ENCODE results near the gene OTOP2.

OTOP2 gene

DNA sequence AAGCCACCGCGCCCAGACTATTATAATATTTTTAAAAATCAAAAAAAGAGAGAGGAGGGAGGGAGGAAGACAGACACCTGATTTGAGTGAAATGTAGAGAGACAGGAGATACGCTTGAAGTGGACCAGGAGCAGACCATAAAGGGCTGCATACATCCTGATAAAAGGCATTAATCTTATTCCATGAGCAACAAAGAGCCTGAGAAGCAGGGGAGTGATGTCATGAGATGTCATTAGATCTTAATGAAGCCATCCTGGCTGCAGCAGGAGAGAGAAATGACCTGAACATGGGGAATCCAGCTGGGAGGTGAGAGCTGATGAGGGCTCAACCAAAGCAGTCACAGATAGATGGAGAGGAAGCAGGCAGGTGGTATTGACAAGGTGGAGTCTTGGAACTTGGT lies 53.7 kb downstream of the OTOP2 start:
- no peak for DNase-seq

DNA sequence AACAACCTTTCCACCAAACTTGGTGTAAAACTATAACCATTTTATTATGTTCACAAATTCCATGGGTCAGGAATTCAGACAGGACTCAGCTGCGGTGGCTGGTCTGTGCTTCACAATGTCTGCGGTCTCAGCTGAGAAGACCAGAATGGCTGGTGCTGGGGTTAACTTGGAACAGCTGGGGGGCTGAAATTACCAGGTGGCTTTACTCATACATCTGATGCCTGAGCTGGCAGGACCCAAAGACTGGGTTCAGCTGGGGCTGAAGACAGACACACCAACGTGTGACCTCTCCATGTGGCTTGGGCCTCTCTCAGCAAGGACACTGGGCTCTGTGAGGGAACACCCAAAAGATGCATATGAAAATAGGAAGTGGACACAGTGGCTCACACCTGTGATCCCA lies 54.2 kb downstream of the OTOP2 start:
- DNase-seq, result no peak

DNA sequence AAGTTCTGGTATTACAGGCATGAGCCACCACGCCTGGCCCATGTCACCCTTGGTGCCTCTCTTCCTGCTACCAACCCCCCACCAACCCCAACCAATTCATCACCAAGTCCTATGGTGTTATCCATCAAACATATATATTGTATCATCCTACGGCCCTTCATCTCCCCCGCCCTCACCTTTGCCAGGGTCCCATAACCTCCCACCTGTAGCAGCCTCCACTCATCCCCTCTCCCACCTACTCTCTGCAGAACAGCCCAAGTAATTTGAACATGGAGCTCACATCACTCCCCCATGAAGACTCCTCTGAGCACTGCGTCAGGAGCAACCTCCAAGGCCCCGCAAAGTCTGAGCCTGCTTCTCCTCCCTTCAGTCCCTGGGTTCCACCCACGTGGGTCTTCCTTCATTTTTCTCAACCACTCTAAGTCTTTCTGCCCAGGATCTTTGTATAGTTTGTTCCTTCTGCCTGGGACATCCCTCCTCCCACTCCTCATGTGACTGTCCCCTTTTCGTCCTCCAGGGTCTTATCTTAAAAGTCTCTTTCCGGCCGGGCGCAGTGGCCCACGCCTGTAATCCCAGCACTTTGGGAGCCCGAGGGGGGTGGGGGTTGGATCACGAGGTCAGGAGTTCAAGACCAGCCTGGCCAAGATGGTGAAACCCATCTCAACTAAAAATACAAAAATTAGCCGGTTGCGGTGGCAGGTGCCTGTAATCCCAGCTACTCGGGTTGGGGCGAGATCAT lies 55.5 kb downstream of the OTOP2 start:
- DNase-seq, result no peak

DNA sequence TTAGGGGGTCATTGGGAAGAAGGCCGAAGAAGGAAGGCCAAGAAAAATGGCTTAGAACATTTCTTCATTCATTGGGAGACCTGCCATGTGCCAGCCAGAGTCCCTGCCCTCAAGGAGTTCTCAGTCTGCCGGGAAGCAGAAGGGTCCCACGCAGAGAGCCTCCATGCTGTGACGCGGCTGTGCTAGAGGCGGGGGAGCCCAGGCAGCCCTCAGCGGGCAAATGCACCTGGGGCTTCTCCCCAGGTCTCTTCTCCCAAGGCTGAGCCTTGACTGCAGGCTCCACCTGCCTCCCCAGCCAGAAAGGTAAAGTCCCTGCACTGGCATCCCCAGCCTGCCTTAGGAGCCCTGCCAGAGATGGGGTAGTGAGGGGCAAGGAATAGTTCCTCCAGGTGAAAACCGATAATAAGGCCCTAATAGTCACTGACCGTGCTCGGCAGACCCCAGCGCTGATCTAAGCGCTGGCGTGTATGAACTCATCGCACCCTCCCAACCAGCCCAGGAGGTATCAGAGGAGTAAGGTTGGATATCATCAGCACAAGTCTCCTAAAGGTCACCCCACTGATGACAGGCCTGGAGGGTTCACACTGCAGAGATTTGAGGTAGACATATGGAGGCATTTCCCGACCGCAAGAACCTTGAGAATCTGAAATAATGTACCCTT lies 57.4 kb downstream of the OTOP2 start:
- DNase-seq, result no peak

DNA sequence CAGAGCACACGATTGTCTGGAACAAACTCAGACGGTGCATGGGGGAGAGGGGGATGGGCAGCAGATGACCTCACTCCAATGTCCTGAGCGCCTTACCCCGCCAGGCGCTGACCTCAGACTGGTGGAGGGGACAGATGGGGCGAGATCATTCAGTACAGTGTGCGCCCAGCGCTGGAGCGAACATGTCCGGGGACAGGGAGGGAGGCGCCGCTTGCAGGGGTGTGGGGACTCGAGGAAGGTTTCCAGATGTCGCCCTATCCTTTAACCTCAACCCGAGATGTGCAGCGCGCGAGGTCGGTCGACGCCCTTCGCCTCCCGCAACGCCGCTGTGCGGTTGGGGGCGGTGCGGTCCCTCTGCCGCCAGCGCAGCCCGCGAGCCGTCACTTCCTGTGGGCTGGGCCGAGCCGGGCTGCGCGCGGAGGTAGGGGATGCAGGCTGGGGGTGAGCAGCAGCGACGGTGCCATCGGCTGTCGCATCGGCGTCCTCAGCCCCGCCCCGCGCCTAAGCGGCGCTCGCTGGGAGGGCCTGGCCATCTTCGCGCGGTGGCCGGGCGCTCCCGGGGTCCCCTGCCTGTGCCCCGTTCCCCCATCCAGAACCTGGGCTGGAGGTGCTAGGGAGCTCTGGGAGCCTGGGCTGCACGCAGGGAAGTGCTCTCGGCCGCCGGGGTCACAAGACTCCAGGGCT lies 58.0 kb downstream of the OTOP2 start:
- DNase-seq, result peak; percentile 63 to 68

DNA sequence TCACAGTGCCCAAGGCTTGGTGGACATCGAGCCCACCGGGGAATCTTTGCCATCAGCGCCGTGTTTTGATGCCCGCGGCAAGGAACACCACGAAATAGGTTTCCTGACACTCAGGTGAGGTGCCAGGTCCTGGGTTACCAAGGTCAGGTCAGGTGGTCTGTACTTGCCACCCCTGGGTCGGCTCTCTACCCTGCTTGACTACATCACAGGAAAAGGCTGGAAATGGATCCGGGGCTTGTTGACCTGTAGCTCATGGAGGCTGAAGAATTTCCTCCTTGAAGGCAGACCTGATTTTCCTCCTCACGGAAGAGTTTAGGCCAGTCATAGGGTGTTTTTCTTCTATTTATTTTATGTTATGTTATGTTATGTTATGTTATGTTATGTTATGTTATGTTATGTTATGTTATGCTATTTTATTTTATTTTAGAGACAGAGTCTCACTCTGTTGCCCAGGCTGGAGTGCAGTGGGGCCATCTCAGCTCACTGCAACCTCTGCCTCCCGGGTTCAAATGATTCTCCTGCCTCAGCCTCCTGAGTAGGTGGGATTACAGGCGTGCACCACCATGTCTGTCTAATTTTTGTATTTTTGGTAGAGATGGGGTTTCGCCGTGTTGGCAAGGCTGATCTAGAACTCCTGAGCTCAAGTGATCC lies 58.7 kb downstream of the OTOP2 start:
- DNase-seq, result peak in 1 of 2 experiments; percentile 50
